SK-N-SH (cell line): ENCODE results near the gene VTI1B.

Source experiments
- CHD2 ChIP-seq: fragments of 150-350 bp; IDR thresholded peaks from 2 replicates; pipeline ENCODE4 v1.6.1; 2018; ENCODE audit warnings: low read length; ENCODE audit not compliant: partially characterized antibody
- MEF2A ChIP-seq: IDR thresholded peaks from 2 replicates; pipeline ENCODE4 v1.4.0; 2012; ENCODE audit warnings: low read depth, borderline replicate concordance
- MXI1 ChIP-seq: IDR thresholded peaks from 2 replicates; pipeline ENCODE4 v1.6.1; 2012; ENCODE audit warnings: mild to moderate bottlenecking, low read depth, low read length, improper control_type of control experiment
- TF ChIP-seq, protein P1 (sequence below): fragments of 200-600 bp; sonication (generic); IDR thresholded peaks from 2 replicates; pipeline ENCODE4 v1.6.1; 2017; ENCODE audit warnings: antibody characterized with exemption, mild to moderate bottlenecking, moderate library complexity
- TF ChIP-seq, protein P2 (sequence below): IDR thresholded peaks from 2 replicates; pipeline ENCODE4 v1.6.1; 2012; ENCODE audit warnings: mild to moderate bottlenecking, low read depth, low read length, moderate library complexity
- TF ChIP-seq, protein P3 (sequence below): IDR thresholded peaks from 2 replicates; pipeline ENCODE4 v1.4.0; 2012; ENCODE audit warnings: low read depth

DNA sequence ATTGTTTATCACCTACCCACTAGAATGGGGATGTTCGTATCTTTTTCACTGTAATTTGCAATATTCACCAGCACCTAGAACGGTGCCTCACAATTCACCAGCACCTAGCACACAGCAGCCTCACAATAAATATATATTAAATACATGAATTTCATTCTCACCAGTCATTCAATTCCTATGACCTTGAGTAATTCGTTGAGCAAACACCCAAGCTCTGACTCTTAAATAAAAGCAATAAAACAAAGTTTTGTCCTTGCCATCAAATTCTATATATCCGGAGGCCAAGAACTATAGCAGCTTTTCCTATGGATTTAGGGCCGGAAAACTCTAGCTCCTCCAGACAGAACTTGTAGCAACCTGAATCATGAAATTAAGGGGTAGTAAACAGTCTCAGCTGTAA lies 981 bp downstream of the VTI1B start:
- TF ChIP-seq, protein P1, sequence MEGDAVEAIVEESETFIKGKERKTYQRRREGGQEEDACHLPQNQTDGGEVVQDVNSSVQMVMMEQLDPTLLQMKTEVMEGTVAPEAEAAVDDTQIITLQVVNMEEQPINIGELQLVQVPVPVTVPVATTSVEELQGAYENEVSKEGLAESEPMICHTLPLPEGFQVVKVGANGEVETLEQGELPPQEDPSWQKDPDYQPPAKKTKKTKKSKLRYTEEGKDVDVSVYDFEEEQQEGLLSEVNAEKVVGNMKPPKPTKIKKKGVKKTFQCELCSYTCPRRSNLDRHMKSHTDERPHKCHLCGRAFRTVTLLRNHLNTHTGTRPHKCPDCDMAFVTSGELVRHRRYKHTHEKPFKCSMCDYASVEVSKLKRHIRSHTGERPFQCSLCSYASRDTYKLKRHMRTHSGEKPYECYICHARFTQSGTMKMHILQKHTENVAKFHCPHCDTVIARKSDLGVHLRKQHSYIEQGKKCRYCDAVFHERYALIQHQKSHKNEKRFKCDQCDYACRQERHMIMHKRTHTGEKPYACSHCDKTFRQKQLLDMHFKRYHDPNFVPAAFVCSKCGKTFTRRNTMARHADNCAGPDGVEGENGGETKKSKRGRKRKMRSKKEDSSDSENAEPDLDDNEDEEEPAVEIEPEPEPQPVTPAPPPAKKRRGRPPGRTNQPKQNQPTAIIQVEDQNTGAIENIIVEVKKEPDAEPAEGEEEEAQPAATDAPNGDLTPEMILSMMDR: no peak
- TF ChIP-seq CHD2 (no peak), MXI1 (no peak), MEF2A (no peak)
- TF ChIP-seq, protein P2, sequence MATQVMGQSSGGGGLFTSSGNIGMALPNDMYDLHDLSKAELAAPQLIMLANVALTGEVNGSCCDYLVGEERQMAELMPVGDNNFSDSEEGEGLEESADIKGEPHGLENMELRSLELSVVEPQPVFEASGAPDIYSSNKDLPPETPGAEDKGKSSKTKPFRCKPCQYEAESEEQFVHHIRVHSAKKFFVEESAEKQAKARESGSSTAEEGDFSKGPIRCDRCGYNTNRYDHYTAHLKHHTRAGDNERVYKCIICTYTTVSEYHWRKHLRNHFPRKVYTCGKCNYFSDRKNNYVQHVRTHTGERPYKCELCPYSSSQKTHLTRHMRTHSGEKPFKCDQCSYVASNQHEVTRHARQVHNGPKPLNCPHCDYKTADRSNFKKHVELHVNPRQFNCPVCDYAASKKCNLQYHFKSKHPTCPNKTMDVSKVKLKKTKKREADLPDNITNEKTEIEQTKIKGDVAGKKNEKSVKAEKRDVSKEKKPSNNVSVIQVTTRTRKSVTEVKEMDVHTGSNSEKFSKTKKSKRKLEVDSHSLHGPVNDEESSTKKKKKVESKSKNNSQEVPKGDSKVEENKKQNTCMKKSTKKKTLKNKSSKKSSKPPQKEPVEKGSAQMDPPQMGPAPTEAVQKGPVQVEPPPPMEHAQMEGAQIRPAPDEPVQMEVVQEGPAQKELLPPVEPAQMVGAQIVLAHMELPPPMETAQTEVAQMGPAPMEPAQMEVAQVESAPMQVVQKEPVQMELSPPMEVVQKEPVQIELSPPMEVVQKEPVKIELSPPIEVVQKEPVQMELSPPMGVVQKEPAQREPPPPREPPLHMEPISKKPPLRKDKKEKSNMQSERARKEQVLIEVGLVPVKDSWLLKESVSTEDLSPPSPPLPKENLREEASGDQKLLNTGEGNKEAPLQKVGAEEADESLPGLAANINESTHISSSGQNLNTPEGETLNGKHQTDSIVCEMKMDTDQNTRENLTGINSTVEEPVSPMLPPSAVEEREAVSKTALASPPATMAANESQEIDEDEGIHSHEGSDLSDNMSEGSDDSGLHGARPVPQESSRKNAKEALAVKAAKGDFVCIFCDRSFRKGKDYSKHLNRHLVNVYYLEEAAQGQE: no peak
- TF ChIP-seq, protein P3, sequence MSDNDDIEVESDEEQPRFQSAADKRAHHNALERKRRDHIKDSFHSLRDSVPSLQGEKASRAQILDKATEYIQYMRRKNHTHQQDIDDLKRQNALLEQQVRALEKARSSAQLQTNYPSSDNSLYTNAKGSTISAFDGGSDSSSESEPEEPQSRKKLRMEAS: no peak
